GM18508 (cell line): ENCODE data around the gene CHRNA4.
"Not testable (repeated sequence)": the region's sequence is repeated elsewhere in the genome, so short reads cannot be mapped to it uniquely, and the experiment has no call there.

Experiments used
- ATAC-seq: cut with Tn5 transposase; IDR thresholded peaks from one replicate; pipeline ENCODE4 v1.9.1; 2021; ENCODE audit warnings: moderate number of reproducible peaks; ENCODE audit not compliant: insufficient read depth, unreplicated experiment

CHRNA4 gene

GRCh38 chr20:63351811-63352591, 9.1 kb downstream of the CHRNA4 start:
- no peak for ATAC-seq

- no peak for ATAC-seq
Observed at GRCh38 chr20:63351326-63351700, 9.8 kb downstream of the CHRNA4 start.

DNA sequence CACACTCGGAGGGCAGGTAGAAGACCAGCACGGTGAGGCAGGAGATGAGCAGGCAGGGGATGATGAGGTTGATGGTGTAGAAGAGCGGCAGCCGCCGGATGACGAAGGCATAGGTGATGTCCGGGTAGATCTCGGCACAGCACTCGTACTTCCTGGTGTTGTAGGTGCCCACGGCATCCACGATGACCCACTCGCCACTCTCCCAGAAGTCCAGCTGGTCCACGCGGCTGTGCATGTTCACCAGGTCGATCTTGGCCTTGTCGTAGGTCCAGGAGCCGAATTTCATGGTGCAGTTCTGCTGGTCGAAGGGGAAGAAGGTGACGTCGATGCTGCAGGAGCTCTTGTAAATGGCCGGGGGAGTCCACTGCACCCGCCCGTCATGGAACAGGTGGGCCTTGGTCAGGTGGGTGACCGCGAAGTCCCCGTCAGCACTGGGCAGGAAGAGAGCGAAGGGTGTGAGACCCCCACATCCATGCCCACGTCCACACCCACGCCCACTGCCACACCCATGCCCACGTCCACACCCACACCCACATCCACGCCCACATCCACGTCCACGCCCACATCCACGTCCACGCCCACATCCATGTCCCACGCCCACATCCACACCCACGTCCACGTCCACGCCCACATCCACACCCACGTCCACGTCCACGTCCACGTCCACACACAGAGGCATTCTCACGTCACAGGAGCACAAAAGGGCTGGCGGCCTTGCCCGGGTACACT, 10.4 kb downstream of the CHRNA4 start:
- no peak for ATAC-seq

DNA sequence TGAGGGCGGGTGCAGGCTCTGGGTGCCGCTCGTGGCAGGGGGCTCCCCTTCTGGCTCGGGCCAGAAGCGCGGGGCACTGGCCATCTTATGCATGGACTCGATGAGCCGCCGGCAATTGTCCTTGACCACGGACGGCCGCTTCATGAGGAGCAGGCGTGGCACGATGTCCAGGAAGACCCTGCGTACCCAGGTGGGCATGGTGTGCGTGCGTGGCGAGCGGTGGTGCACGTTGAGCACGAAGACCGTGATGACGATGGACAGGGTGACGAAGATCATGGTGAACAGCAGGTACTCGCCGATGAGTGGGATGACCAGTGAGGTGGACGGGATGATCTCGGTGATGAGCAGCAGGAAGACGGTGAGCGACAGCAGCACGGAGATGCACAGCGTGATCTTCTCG, 11.0 kb downstream of the CHRNA4 start:
- ATAC-seq, result no peak

DNA sequence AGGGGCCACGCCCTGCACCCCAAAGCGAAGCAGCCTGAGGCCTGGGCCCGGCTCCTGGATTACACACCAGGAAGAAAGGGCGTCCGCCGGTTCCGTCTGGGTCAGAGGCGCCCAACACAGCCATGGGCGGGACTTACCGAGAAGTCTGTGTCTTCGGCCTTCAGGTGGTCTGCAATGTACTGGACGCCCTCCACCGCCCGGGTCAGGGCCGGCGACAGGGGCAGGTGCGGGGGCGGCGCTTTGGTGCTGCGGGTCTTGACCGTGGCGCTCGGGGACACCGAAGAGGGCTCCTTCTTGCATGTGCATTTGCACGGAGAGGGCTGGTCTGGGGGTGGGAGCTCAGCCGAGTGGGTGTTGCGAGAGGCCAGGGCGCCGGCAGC, 11.6 kb downstream of the CHRNA4 start:
- no peak for ATAC-seq

- ATAC-seq, result no peak
Observed at GRCh38 chr20:63348828-63349515, 12.2 kb downstream of the CHRNA4 start.

DNA sequence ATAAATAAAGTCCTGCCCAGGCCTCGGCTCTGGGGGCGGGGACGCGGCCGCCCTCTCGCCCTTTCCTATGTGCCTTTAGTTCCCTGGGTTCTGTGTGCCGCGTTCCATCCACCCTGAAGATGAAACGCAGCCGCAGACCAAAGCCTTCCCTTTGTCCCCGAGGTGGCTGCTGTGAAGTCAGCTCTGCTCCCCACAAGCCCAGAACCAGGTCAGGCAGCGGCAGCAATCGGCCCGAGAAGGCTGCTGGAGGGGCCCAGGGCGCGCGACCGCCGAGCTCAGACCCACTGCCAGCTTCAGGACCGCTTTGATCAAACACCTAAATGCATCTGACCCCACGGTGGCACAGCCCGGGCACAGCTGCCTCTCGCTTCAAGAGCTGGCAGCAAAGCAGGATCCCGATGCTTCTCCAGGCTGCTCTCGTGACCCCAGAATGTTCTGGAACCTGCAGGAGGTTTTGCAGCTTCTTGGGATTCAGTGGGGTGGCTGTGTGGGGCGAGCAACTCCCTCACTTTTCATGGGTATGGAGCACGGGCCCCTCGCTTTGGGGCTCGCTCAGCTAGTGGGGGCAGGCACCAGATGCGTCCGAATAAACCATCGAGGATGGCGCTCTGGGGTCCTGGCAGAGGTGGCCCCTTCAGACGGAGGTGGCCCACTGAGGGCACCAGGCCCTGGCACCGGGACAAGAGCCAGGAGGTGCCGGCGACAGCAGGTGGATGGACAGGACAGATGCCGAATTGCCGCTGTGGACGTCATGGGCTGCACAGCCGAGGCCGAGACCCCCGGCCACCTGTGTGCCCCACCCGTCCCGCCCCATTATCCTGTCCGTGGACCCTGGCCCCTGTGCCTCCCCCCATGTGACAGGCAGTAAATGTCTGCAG, 13.0 kb downstream of the CHRNA4 start:
- no peak for ATAC-seq

GRCh38 chr20:63347081-63347741, 13.9 kb downstream of the CHRNA4 start:
- no peak for ATAC-seq

DNA sequence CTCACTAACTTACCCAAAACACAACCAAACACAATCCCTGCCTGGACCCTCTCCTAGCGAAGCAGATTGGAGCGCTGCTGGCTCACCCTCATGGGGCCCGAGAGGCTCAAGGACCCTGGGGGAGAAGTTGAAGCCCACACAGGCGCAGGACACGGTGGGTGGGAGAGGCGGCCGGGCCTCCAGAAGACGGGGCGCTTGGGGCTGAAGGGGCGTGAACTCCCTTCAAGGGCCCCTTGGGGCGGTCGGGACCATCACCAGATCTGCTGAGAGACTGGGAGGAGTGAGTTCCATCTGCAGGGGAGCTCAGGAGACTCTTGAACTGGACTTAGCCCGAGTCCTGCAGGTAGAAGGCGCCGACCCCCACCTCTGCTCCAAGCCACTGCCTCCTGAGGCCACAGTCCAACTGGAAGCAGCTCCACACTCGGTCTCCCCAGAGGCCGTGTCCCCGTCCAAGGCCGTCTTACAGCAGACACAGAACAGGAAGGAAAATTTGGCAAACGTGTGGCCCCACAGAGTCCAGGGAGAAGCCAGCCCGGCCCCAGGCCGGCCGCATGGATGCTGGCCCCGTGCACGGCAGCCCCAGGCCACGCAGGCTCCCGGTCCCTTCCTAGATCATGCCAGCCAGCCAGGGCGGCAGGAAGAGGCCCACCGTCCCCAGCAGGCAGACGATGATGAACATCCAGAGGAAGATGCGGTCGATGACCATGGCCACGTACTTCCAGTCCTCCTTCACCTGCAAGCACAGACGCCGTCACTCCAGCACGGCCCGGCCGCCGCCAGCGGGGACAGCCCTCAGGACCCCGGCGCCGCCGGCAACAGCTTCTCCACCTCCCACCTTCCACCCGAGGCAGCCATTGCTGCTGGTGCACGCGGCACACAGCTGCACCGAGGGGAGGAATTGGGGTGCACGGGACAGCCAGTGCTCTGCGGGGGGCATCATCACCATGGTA, 14.7 kb downstream of the CHRNA4 start:
- ATAC-seq, result no peak

- ATAC-seq, result no peak
Observed at GRCh38 chr20:63345328-63346100, 15.6 kb downstream of the CHRNA4 start.

GRCh38 chr20:63344616-63345327, 16.4 kb downstream of the CHRNA4 start:
- no peak for ATAC-seq

DNA sequence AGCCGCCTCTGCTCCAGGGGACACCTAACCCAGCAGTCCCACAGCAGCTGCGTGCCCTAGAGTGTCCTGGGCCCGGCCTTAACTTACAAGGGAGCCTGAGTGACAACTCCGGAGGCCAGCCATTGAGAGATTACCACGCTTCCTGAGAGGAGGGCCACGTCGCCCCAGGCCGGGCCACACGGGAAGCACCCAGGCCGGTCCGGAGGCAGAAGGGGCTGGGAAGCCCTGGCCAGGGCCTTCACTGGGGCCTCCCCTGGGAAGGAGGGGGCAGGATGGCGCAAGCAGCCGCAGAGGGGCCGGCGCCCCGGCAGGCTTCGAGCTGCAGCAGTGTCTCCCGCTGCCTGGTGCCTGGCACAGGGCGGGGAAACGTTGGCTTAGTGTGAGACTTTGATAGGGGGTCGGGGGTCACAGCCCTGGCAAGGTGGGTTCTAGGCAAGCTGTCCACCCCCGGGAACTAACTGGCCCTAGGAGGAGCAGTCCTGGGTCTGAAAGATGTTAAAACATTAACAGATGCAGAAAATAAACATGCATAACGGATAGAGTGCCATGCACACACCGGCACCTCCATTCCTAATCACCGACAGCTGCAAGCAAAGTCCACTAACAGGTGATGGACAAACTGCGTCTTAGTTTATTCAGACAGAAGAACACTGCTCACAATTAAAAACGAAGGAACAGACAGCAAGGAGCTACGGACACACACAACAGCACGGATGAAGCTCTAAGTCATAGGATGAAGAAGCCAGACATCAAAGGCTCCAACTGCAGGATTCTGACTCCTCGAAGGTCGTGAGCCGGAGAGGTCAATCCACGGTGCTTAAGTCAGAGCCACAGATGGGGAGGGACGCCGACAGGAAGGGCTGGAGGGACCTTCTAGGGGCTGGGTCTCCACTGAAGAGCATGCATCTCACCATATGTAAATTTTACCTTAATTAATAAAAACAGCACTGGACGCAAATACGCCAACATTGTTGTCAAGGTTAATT, 17.4 kb downstream of the CHRNA4 start:
- no peak for ATAC-seq

- ATAC-seq, result no peak
Observed at GRCh38 chr20:63342561-63343459, 18.3 kb downstream of the CHRNA4 start.

- ATAC-seq, result not testable (repeated sequence)
Observed at GRCh38 chr20:63340158-63340688, 20.9 kb downstream of the CHRNA4 start.
